Mononuclear cell (primary cell): Measurements from ENCODE around the gene FOXO1. TPM values are rescaled to one million over a fixed set of nuclear protein-coding genes. Genes with fewer than 3 reads are reported as not detected.

Source experiments
- H3K27me3 ChIP-seq: 2 replicates; pipeline ENCODE4 v1.6.0; 2011; ENCODE audit warnings: low read length, control low read depth; ENCODE audit not compliant: insufficient read depth
- H3K4me1 ChIP-seq: 2 replicates; pipeline ENCODE4 v1.5.1; 2011; ENCODE audit warnings: mild to moderate bottlenecking, low read length, control low read depth; ENCODE audit not compliant: insufficient read depth
- H3K4me3 ChIP-seq: 2 replicates; pipeline ENCODE4 v1.5.1; 2011; ENCODE audit warnings: mild to moderate bottlenecking, low read length, moderate library complexity
- H3K9me3 ChIP-seq: 2 replicates; pipeline ENCODE4 v1.5.1; 2011; ENCODE audit warnings: low read depth, mild to moderate bottlenecking, control low read depth, low read length
- total RNA-seq: library from RNA; depleted of rRNA; stranded (reverse); fragments of >200 nt; gene quantifications from one replicate; pipeline ENCODE4 v1.2.3, GENCODE V29; 2012

FOXO1 gene
- total RNA-seq, 1 donor = 80.6 TPM

GRCh38 chr13:40549500-40550094, 116.8 kb downstream of the FOXO1 start:
- no peak overlapping the region for H3K4me3 ChIP-seq
- no peaks in the 10 kb centered on the region for H3K9me3 ChIP-seq
- no peaks in the 10 kb centered on the region for H3K27me3 ChIP-seq
- H3K4me1 ChIP-seq = peaks cover 3% of the 10 kb centered on the region

GRCh38 chr13:40547591-40548315, 118.7 kb downstream of the FOXO1 start:
- Histone ChIP-seq H3K9me3 (no peaks in the 10 kb centered on the region), H3K4me1 (no peaks in the 10 kb centered on the region), H3K4me3 (no peak overlapping the region), H3K27me3 (no peaks in the 10 kb centered on the region)

- no peaks in the 10 kb centered on the region for H3K27me3 ChIP-seq
- H3K4me3 ChIP-seq = no peak overlapping the region
- no peaks in the 10 kb centered on the region for H3K4me1 ChIP-seq
- no peaks in the 10 kb centered on the region for H3K9me3 ChIP-seq
Observed at GRCh38 chr13:40546047-40546446, 120.4 kb downstream of the FOXO1 start.

- H3K9me3 ChIP-seq = no peaks in the 10 kb centered on the region
- no peak overlapping the region for H3K4me3 ChIP-seq
- no peaks in the 10 kb centered on the region for H3K27me3 ChIP-seq
- H3K4me1 ChIP-seq = peaks cover 8% of the 10 kb centered on the region
Observed at GRCh38 chr13:40540328-40541044, 126.0 kb downstream of the FOXO1 start.

- H3K4me3 ChIP-seq = no peak overlapping the region
- H3K9me3 ChIP-seq = no peaks in the 10 kb centered on the region
- H3K4me1 ChIP-seq = peaks cover 8% of the 10 kb centered on the region
- H3K27me3 ChIP-seq = no peaks in the 10 kb centered on the region
Observed at GRCh38 chr13:40539576-40540327, 126.7 kb downstream of the FOXO1 start.

GRCh38 chr13:40537146-40537895, 129.1 kb downstream of the FOXO1 start:
- H3K4me1 ChIP-seq = peaks cover 8% of the 10 kb centered on the region
- no peak overlapping the region for H3K4me3 ChIP-seq
- H3K9me3 ChIP-seq = no peaks in the 10 kb centered on the region
- no peaks in the 10 kb centered on the region for H3K27me3 ChIP-seq

- H3K4me1 ChIP-seq = peaks cover 8% of the 10 kb centered on the region
- no peaks in the 10 kb centered on the region for H3K9me3 ChIP-seq
- H3K4me3 ChIP-seq = no peak overlapping the region
- no peaks in the 10 kb centered on the region for H3K27me3 ChIP-seq
Observed at GRCh38 chr13:40536443-40537113, 129.9 kb downstream of the FOXO1 start.

- Histone ChIP-seq H3K4me3 (no peak overlapping the region), H3K9me3 (no peaks in the 10 kb centered on the region), H3K4me1 (peaks cover 5% of the 10 kb centered on the region), H3K27me3 (no peaks in the 10 kb centered on the region)
Observed at GRCh38 chr13:40535345-40535836, 131.1 kb downstream of the FOXO1 start.

GRCh38 chr13:40534456-40534855, 132.0 kb downstream of the FOXO1 start:
- H3K4me3 ChIP-seq = no peak overlapping the region
- no peaks in the 10 kb centered on the region for H3K9me3 ChIP-seq
- H3K4me1 ChIP-seq = no peaks in the 10 kb centered on the region
- no peaks in the 10 kb centered on the region for H3K27me3 ChIP-seq

GRCh38 chr13:40533072-40533471, 133.4 kb downstream of the FOXO1 start:
- no peak overlapping the region for H3K4me3 ChIP-seq
- H3K9me3 ChIP-seq = peaks cover 6% of the 10 kb centered on the region
- no peaks in the 10 kb centered on the region for H3K27me3 ChIP-seq
- H3K4me1 ChIP-seq = no peaks in the 10 kb centered on the region

GRCh38 chr13:40530961-40531360, 135.5 kb downstream of the FOXO1 start:
- Histone ChIP-seq H3K4me3 (no peak overlapping the region), H3K9me3 (peaks cover 9% of the 10 kb centered on the region), H3K4me1 (no peaks in the 10 kb centered on the region), H3K27me3 (no peaks in the 10 kb centered on the region)

- Histone ChIP-seq H3K4me1 (no peaks in the 10 kb centered on the region), H3K27me3 (no peaks in the 10 kb centered on the region), H3K9me3 (peaks cover 9% of the 10 kb centered on the region), H3K4me3 (no peak overlapping the region)
Observed at GRCh38 chr13:40528881-40529280, 137.6 kb downstream of the FOXO1 start.

- Histone ChIP-seq H3K27me3 (no peaks in the 10 kb centered on the region), H3K4me3 (no peak overlapping the region), H3K9me3 (peaks cover 9% of the 10 kb centered on the region), H3K4me1 (no peaks in the 10 kb centered on the region)
Observed at GRCh38 chr13:40527914-40528313, 138.5 kb downstream of the FOXO1 start.

GRCh38 chr13:40522282-40522681, 144.2 kb downstream of the FOXO1 start:
- no peaks in the 10 kb centered on the region for H3K9me3 ChIP-seq
- peaks cover 10% of the 10 kb centered on the region for H3K4me1 ChIP-seq
- no peaks in the 10 kb centered on the region for H3K27me3 ChIP-seq
- no peak overlapping the region for H3K4me3 ChIP-seq
